ENCODE data around the gene ACAD10. TPM values are rescaled to one million over a fixed set of nuclear protein-coding genes. Genes with fewer than 3 reads are reported as not detected.
"Not testable (repeated sequence)": the region's sequence is repeated elsewhere in the genome, so short reads cannot be mapped to it uniquely, and the experiment has no call there.

Gene ACAD10
- total RNA-seq, 1 experiment from 2014 or later, result 9.9 TPM

GRCh38 chr12:111687255-111687654 lies 1.4 kb downstream of the ACAD10 start:
- no peak for DNase-seq (ENCODE audit: low read depth)

- DNase-seq (ENCODE audit: low read depth), result no peak
Observed at GRCh38 chr12:111687952-111688351, 2.1 kb downstream of the ACAD10 start.

GRCh38 chr12:111691262-111691661 lies 5.4 kb downstream of the ACAD10 start:
- DNase-seq (ENCODE audit: low read depth), result no peak

GRCh38 chr12:111692575-111693210 lies 6.8 kb downstream of the ACAD10 start:
- DNase-seq (ENCODE audit: low read depth), result no peak

GRCh38 chr12:111693818-111694217 lies 8.0 kb downstream of the ACAD10 start:
- no peak for DNase-seq (ENCODE audit: low read depth)

DNA sequence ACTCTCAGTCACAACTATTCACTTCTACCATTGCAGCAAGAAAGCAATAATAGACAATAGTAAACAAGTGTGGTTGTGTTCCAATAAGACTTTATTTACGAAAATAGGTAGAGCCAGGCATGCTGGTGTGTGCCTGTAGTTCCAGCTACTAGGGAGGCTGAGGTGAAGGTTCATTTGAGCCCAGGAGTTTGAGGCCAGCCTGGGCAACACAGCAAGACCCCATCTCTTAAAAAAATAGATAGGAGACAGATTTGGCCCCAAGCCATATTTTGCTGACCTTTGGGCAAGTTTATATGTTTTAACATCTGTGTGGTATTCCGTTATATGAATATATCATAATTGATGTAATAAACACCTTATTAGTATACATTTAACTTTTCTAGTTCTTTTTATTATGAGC lies 14.1 kb downstream of the ACAD10 start:
- DNase-seq (ENCODE audit: low read depth), result no peak

DNA sequence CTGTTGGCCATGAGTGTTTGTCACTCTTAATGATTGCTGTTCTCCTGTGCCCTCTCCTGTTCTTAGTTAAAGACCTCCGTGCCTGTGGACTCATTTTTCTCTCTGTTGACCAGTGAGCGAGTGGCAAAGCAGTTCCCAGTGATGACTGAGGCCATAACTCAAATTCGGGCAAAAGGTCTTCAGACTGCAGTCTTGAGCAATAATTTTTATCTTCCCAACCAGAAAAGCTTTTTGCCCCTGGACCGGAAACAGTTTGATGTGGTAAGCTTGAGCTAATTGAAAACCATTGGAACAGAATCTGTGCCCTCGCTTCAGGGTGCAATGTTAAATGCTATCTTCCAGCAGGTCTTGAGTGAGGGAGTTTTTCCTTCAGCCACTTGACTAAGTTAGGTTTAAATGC lies 19.8 kb downstream of the ACAD10 start:
- DNase-seq (ENCODE audit: low read depth), result no peak

DNA sequence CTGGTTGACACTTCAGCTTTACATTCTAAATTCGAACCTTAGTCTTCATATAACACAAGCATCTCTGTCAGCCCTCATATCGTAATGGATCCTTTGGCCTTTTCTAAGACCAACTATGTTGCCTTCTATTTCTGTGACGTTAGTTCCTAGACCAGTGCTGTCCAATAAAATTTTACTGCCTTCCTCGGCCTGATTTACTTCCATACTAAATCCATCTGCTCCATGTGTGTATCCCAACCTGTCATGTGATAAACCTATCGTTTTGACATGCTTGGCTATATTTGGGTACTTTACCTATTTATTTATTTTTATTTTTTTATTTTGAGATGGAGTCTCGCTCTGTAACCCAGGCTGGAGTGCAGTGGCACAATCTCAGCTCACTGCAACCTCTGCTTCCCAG lies 20.3 kb downstream of the ACAD10 start:
- DNase-seq (ENCODE audit: low read depth), result no peak

DNA sequence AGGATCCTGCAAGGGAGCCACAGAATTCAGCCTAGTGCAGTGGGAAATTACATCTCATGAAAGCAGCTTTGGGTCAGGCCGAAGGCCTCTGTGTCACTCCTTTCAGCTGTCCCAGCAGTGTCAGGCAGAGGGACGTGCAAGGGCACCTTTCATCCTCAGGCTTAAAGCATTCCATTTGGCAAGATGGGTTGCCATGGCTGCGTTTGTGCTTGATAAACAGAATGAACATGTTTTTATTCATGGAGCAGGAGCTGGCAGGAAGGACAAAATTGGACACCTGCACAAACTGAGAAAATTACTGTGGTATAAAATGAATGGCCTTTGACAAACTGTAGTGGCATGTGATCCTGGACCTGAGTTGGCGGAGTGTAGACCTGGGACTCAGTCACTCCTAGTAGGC lies 29.4 kb downstream of the ACAD10 start:
- DNase-seq (ENCODE audit: low read depth), result no peak

DNA sequence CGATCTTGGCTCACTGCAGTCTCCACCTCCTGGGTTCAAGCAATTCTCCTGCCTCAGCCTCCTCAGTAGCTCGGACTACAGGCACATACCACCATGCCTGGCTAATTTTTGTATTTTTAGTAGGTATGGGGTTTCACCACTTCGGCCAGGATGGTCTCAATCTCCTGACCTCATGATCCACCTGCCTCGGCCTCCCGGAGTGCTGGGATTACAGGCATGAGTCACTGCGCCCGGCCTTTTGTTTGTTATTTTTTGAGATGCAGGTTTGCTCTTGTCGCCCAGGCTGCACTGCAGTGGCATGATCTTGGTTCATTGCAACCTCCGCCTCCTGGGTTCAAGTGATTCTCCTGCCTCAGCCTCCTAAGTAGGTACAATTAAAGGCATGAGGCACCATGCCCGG lies 33.5 kb downstream of the ACAD10 start:
- DNase-seq (ENCODE audit: low read depth), result not testable (repeated sequence)

- DNase-seq (ENCODE audit: low read depth), result no peak
Observed at GRCh38 chr12:111720457-111720856, 34.6 kb downstream of the ACAD10 start.

DNA sequence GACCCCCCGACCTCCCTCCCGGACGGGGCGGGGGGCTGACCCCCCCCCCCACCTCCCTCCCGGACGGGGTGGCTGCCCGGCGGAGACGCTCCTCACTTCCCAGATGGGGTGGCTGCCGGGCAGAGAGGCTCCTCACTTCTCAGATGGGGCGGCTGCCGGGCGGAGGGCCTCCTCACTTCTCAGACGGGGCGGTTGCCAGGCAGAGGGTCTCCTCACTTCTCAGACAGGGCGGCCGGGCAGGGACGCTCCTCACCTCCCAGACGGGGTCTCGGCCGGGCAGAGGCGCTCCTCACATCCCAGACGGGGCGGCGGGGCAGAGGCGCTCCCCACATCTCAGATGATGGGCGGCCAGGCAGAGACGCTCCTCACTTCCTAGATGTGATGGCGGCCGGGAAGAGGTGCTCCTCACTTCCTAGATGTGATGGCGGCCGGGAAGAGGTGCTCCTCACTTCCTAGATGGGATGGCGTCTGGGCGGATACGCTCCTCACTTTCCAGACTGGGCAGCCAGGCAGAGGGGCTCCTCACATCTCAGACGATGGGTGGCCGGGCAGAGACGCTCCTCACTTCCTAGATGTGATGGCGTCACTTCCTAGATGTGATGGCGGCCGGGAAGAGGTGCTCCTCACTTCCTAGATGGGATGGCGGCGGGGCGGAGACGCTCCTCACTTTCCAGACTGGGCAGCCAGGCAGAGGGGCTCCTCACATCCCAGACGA lies 38.0 kb downstream of the ACAD10 start:
- DNase-seq (ENCODE audit: low read depth), result not testable (repeated sequence)

- no peak for DNase-seq (ENCODE audit: low read depth)
Observed at GRCh38 chr12:111728795-111729194, 42.9 kb downstream of the ACAD10 start.

DNA sequence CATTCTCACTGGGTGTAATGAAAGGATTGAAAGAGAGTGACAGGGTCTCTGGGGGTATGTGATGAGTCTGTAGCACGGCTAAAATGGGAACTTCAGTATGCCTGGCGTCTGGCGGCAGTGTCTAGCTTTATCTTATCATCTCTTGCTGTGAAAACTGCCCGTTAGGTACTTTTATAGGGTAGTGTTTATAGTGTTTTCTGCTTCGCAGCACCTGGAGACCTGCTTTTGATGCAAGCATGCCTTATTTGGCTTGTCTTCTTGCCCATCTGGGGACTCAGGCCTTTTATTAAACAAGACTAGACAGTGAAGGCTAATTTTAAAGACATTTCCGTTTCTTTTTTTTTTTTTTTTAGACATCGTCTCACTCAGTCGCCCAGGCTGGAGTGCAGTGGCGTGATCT lies 44.6 kb downstream of the ACAD10 start:
- DNase-seq (ENCODE audit: low read depth), result no peak

- no peak for DNase-seq (ENCODE audit: low read depth)
Observed at GRCh38 chr12:111732786-111733185, 46.9 kb downstream of the ACAD10 start.

GRCh38 chr12:111733340-111733915 lies 47.6 kb downstream of the ACAD10 start:
- no peak for DNase-seq (ENCODE audit: low read depth)

DNA sequence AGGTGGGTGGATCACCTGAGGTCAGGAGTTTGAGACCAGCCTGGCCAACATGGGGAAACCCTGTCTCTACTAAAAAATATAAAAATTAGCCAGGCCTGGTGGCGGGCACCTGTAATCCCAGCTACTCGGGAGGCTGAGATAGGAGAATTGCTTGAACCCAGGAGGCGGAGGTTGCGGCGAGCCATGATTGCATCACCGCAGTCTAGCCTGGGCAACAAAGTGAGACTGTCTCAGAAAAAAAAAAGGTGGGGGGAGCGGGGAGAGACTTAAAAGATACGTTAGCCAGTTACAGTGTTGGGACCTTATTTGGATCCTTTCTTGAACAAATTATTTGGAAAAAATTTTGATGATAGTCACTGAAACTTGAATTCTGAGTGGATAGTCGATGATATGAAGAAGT lies 53.7 kb downstream of the ACAD10 start:
- DNase-seq (ENCODE audit: low read depth), result not testable (repeated sequence)

- DNase-seq (ENCODE audit: low read depth), result no peak
Observed at GRCh38 chr12:111741235-111741812, 55.5 kb downstream of the ACAD10 start.

- no peak for DNase-seq (ENCODE audit: low read depth)
Observed at GRCh38 chr12:111745211-111745610, 59.4 kb downstream of the ACAD10 start.

DNA sequence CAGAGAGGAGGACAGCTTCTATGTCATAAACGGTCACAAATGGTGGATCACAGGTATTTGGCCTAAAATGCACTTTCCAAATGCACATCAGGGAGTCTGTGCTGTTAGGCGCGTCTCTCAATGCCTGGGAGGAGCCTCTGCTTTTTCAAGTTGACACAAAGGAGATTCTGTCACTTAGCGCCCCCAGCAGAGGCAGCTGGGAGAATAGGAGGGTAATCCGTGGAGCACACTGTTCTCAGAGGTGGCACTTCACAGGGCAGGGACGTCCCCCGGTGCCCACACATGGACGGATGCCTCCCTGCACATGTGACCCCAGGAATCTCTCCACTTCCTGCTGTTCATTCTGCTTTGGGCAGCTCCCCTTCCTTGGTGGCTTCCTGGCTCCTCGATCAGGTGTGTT lies 61.5 kb downstream of the ACAD10 start:
- no peak for DNase-seq (ENCODE audit: low read depth)

DNA sequence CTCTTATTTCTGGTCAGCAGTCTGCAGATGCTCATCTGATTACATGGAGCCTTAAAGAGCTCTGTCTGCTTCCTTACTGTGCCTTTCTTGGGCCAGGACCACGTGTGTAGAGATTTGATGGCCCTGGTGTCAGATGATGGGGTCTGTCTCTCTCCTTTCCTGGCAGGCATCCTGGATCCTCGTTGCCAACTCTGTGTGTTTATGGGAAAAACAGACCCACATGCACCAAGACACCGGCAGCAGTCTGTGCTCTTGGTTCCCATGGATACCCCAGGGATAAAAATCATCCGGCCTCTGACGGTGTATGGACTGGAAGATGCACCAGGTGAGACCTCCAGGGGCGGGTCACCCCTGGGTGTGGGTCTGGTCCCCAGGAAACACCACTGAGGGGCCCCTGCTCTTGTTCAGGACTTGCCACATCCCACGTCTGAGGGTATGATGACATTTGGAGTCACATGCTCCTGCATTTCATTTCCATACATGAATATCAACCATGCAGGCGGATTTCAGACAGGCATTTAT lies 62.4 kb downstream of the ACAD10 start:
- no peak for DNase-seq (ENCODE audit: low read depth)

DNA sequence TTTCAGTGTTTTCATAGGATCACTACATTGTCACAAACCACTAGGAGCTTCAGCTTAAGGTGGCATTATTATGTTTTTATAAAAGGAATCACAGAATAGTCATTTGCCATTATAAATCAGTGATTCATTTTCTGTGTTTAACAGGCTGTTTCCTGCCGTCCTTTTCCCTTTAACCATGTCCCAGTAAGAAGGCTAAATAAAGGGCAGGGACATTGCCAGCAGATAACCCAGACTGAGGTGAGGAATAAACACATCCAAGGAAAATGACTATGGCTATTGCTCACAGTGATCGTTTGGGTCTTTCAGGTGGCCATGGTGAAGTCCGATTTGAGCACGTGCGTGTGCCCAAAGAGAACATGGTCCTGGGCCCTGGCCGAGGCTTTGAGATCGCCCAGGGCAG lies 63.0 kb downstream of the ACAD10 start:
- no peak for DNase-seq (ENCODE audit: low read depth)

DNA sequence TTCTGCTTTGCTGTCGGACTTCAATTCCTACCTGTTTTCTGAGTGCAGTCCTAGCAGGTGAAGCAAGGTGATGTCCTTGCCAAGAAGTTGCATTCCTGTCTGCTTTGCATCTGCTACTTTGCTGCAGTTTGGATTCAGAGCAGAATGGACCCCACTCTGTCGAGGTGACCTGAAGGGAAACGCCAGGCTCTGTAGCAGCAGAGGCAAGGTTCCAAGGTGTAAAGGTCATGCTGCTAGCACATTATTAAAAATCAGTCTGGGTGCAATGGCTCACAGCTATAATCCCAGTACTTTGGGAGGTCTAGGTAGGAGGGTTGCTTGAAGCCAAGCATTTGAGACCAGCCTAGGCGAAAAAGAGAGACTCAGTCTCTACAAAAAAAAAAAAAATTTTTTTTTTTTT lies 63.5 kb downstream of the ACAD10 start:
- DNase-seq (ENCODE audit: low read depth), result no peak

Measured in RPMI7951 (cell line).